Natural killer cell (primary cell): ENCODE data around the gene SETMAR. TPM values are rescaled to one million over a fixed set of nuclear protein-coding genes. Genes with fewer than 3 reads are reported as not detected.

Source experiments
- ATAC-seq, 3 donors: fragments of 150-1000 bp in 2 of 3; fragments of 200-7000 bp in 1 of 3; cut with Tn5 transposase; 1 replicate in 1 of 3; 2 replicates in 2 of 3; pipeline ENCODE4 v1.10.0; 2021; ENCODE audit warnings: mild to moderate bottlenecking in 2 of 3, moderate library complexity in 2 of 3
- DNase-seq, 2 donors: peaks; one replicate each; pipeline versions ENCODE4 v3.0.0 to v3.0.0-alpha.2; 2013 to 2021; ENCODE audit warnings: mixed read lengths in 1 of 2
- H3K27ac ChIP-seq: one replicate; pipeline ENCODE4 v1.5.1; 2013; ENCODE audit warnings: mild to moderate bottlenecking, low read length
- H3K27me3 ChIP-seq: one replicate; pipeline ENCODE4 v1.6.1; 2013; ENCODE audit warnings: low read length; ENCODE audit not compliant: control insufficient read depth, insufficient read depth
- H3K36me3 ChIP-seq: one replicate; pipeline ENCODE4 v1.6.1; 2013; ENCODE audit warnings: low read length; ENCODE audit not compliant: control insufficient read depth, insufficient read depth
- H3K4me1 ChIP-seq: one replicate; pipeline ENCODE4 v1.6.1; 2013; ENCODE audit warnings: low read length; ENCODE audit not compliant: control insufficient read depth, insufficient read depth
- H3K4me3 ChIP-seq: one replicate; pipeline ENCODE4 v1.5.1; 2013; ENCODE audit warnings: low read length
- H3K9me3 ChIP-seq: one replicate; pipeline ENCODE4 v1.6.1; 2013; ENCODE audit warnings: low read length; ENCODE audit not compliant: control insufficient read depth, insufficient read depth
- H3K27ac Mint-ChIP-seq, 2 donors: one replicate each; pipeline ENCODE4 v1.8.0; 2022; ENCODE audit warnings: mild to moderate bottlenecking in 2 of 2, mixed read lengths in 2 of 2, moderate library complexity in 1 of 2
- H3K27me3 Mint-ChIP-seq, 2 donors: one replicate each; pipeline ENCODE4 v1.8.0; 2022; ENCODE audit warnings: low read depth in 2 of 2, mixed read lengths in 2 of 2
- H3K36me3 Mint-ChIP-seq: one replicate; pipeline ENCODE4 v1.8.0; 2022; ENCODE audit warnings: mixed read lengths
- H3K4me1 Mint-ChIP-seq, 2 donors: one replicate each; pipeline ENCODE4 v1.8.0; 2022; ENCODE audit warnings: mixed read lengths in 2 of 2
- H3K4me3 Mint-ChIP-seq: one replicate; pipeline ENCODE4 v1.8.0; 2022; ENCODE audit warnings: mild to moderate bottlenecking, moderate library complexity, mixed read lengths
- H3K9me3 Mint-ChIP-seq, 2 donors: one replicate each; pipeline ENCODE4 v1.8.0; 2022; ENCODE audit warnings: mixed read lengths in 2 of 2
- CTCF ChIP-seq: fragments of 200-600 bp; IDR thresholded peaks from one replicate; pipeline ENCODE4 v1.8.0; 2022; ENCODE audit warnings: antibody characterized with exemption
- WGBS: methylation state at CpG from one replicate; pipeline ENCODE4 v1.1.7; 2013; ENCODE audit warnings: missing lambda C conversion rate; ENCODE audit not compliant: insufficient coverage; 5-methylcytosine and 5-hydroxymethylcytosine counted together
- intact Hi-C: fragments of 100-400 bp; cut with micrococcal nuclease; formaldehyde crosslinking; loops from one replicate; pipeline ENCODE4 v1.14.2; 2022
- total RNA-seq, 4 donors: library from RNA; stranded (reverse); fragments of 120-200 nt in 1 of 4; gene quantifications; one replicate each; pipeline versions ENCODE4 v1.2.3 to v1.2.4, GENCODE V29; 2013 to 2022

The SETMAR gene
- total RNA-seq, 3 donors from 2014 or later (not counting 1 experiment from before 2014, with no cell fraction given) = 4.8 to 9.3 (median 6.4) TPM

DNA sequence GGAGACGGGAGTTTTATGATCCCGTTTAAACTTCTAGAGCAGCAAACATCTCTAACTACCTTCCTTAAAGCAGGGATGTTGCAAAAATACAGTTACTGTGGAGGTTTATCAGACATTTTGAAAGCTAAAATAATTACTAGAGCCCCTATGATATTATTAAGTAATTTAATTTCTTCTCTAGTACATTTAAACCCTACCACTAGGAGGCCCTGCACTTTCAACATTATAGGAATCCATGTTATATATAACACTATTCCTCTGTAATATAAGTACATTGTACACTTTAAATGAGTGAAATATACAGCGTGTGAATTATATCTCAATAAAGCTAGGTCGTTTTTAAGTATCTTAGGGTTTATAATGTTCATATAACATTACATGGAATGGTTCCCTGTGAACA lies 11.5 kb downstream of the SETMAR start:
- H3K27me3 ChIP-seq = no peaks in the 10 kb centered on the region
- no peak overlapping the region for H3K27ac ChIP-seq
- H3K36me3 ChIP-seq = peaks cover 7% of the 10 kb centered on the region
- no peak for DNase-seq
- 100% methylated on average over 1 of the region's 4 CpGs for WGBS
- H3K4me1 ChIP-seq = no peaks in the 10 kb centered on the region
- peaks cover 8 to 14% of the 10 kb centered on the region in 2 donors for H3K4me1 Mint-ChIP-seq
- no peak for ATAC-seq
- H3K9me3 ChIP-seq = no peaks in the 10 kb centered on the region
- H3K27me3 Mint-ChIP-seq = no peaks in the 10 kb centered on the region
- no peak overlapping the region for H3K4me3 ChIP-seq
- H3K27ac Mint-ChIP-seq = no peak overlapping the region
- H3K36me3 Mint-ChIP-seq = peaks cover 6% of the 10 kb centered on the region
- H3K9me3 Mint-ChIP-seq = no peaks in the 10 kb centered on the region
- peak; percentile 28 for TF ChIP-seq CTCF
- intact Hi-C loops = no loop called here
- no peak overlapping the region for H3K4me3 Mint-ChIP-seq

DNA sequence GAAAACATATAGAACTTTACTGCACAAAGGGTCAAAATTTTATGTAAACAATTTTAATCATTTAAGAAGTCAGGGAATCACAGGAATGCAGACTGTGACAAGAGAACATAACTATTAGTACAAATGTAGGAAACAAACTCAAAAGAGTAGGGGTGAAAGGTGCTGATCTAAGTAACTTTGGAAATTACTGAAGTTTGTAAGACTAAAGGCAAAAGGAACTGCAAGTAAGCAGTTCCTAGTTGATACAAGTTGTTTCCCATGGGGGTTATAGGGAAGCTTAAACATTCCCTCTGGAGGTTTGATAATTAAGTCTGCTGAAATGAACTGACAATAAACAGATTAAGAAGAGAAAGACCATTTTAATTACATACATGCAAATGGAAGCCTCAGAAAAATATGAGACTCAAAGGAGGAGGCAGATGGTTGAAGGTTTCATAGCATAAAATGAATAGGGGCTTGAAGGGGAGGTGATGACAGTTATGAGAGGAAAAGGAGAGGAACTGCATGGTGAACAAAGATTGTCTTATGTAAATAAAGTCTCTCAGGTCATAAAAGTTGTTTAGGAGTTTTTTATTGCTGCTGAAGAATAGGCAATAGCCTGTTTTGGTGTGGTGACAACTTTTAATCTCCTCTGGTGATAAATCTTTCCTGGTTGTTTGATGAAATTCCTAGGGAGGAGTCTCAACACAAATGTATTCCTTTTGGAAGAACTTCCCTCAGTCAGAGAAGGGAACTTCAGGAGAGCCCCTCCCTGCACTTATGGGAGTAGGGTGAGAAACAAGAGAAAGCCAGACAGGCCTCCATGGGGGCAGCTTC lies 17.1 kb downstream of the SETMAR start:
- no peak for TF ChIP-seq CTCF
- no peaks in the 10 kb centered on the region for H3K36me3 ChIP-seq
- ATAC-seq (no peak), DNase-seq (no peak)
- H3K27ac Mint-ChIP-seq = peak overlapping the region in 1 of 2 donors; percentile 7
- intact Hi-C loops = no loop called here
- peaks cover 6% of the 10 kb centered on the region for H3K36me3 Mint-ChIP-seq
- no peak overlapping the region for H3K27ac ChIP-seq
- no peaks in the 10 kb centered on the region for H3K9me3 Mint-ChIP-seq
- no peaks in the 10 kb centered on the region for H3K27me3 Mint-ChIP-seq
- no peak overlapping the region for H3K4me3 ChIP-seq
- peaks cover 0 to 6% of the 10 kb centered on the region in 2 donors for H3K4me1 Mint-ChIP-seq
- H3K27me3 ChIP-seq = no peaks in the 10 kb centered on the region
- no peaks in the 10 kb centered on the region for H3K4me1 ChIP-seq
- no peak overlapping the region for H3K4me3 Mint-ChIP-seq
- H3K9me3 ChIP-seq = no peaks in the 10 kb centered on the region

DNA sequence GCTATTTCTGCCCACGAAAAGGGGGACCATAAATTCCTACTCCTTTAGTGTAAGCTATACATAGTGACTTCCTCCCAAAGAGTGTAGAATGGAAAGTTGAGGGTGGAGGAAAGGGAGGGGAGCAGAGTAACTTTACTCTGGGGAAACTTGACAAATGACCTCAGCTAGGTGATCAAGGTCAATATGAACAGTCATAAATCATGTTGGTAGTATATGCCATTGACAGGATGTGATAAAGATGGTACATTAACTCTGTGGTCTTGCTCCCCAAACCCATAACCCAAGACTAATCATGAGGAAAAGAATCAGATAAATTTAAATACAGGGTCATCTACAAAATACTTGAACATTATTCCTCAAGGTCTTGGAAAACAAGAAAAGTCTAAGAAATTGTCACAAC lies 18.6 kb downstream of the SETMAR start:
- no CpG with 5 or more reads among the region's 1 CpG for WGBS
- H3K9me3 Mint-ChIP-seq = no peaks in the 10 kb centered on the region
- no peak overlapping the region for H3K4me3 Mint-ChIP-seq
- TF ChIP-seq CTCF = no peak
- Histone ChIP-seq H3K27me3 (no peaks in the 10 kb centered on the region), H3K27ac (no peak overlapping the region), H3K36me3 (no peaks in the 10 kb centered on the region), H3K4me1 (no peaks in the 10 kb centered on the region), H3K9me3 (no peaks in the 10 kb centered on the region), H3K4me3 (no peak overlapping the region)
- H3K27ac Mint-ChIP-seq = no peak overlapping the region
- H3K4me1 Mint-ChIP-seq = peaks cover 0 to 6% of the 10 kb centered on the region in 2 donors
- no peaks in the 10 kb centered on the region for H3K27me3 Mint-ChIP-seq
- H3K36me3 Mint-ChIP-seq = no peaks in the 10 kb centered on the region
- DNase-seq (no peak), ATAC-seq (no peak)
- intact Hi-C loops = no loop called here

DNA sequence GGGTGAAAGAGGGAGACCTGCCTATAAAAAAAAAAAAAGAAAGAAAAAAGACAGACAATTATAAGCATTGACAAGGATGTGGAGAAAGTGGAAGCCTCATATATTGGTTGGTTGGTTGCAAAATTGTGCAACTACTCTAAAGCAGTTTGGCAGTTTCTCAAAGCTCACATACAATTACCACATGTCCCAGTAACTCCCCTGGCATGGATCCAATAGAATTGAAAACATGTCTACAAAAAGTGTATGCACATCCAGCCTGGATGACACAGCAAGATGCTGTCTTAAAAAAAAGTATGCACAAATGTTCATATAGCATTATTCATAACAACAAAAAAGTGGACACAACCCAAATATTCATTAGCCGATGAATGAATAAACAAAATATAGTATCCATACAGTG lies 19.5 kb downstream of the SETMAR start:
- H3K27ac ChIP-seq = no peak overlapping the region
- H3K27ac Mint-ChIP-seq = no peak overlapping the region

More for the DNA sequence above, 19.5 kb downstream of the SETMAR start:
- intact Hi-C loops = no loop called here
- TF ChIP-seq CTCF = no peak
- no CpG with 5 or more reads among the region's 1 CpG for WGBS
- H3K27me3 Mint-ChIP-seq = no peaks in the 10 kb centered on the region
- H3K27me3 ChIP-seq = no peaks in the 10 kb centered on the region
- DNase-seq = no peak
- H3K4me3 ChIP-seq = no peak overlapping the region
- no peak for ATAC-seq
- no peaks in the 10 kb centered on the region for H3K4me1 ChIP-seq
- H3K4me1 Mint-ChIP-seq = peaks cover 0 to 6% of the 10 kb centered on the region in 2 donors
- no peaks in the 10 kb centered on the region for H3K9me3 ChIP-seq
- H3K36me3 Mint-ChIP-seq = no peaks in the 10 kb centered on the region
- H3K9me3 Mint-ChIP-seq = no peaks in the 10 kb centered on the region
- H3K4me3 Mint-ChIP-seq = no peak overlapping the region
- H3K36me3 ChIP-seq = no peaks in the 10 kb centered on the region
